ENCODE results near the gene CERKL. TPM values are rescaled to one million over a fixed set of nuclear protein-coding genes. Genes with fewer than 3 reads are reported as not detected.

CERKL gene
- total RNA-seq, 1 experiment from 2014 or later, result 0.24 TPM

- no peak for TF ChIP-seq MLX (CRISPR knock-in tag; IDR thresholded peaks at IDR 0.05)
- no peak for TF ChIP-seq IRF1 (CRISPR knock-in tag; IDR thresholded peaks at IDR 0.05)
- no peak for TF ChIP-seq FOXK1 (CRISPR knock-in tag; IDR thresholded peaks at IDR 0.05)
- TF ChIP-seq ESRRA (CRISPR knock-in tag; IDR thresholded peaks at IDR 0.05; ENCODE audit: borderline replicate concordance), result no peak
- no peak for TF ChIP-seq ZSCAN18 (CRISPR knock-in tag; IDR thresholded peaks at IDR 0.05)
These were observed 136.7 kb downstream of the CERKL start (continued) for GRCh38 chr2:181520253-181520652.

GRCh38 chr2:181517685-181518301 is 139.1 kb downstream of the CERKL start:
- ATAC-seq (no peak), DNase-seq (ENCODE audit: low spot score) (no peak)
- Mint-ChIP-seq H3K36me3 (no peaks in the 10 kb centered on the region), H3K4me3 (no peak overlapping the region), H3K9me3 (no peaks in the 10 kb centered on the region), H3K27me3 (ENCODE audit: low read depth) (no peaks in the 10 kb centered on the region), H3K4me1 (no peaks in the 10 kb centered on the region), H3K27ac (no peak overlapping the region)
- ChIA-PET CTCF (no interaction called here), POLR2A (no interaction called here)
- TF ChIP-seq ARID4B (CRISPR knock-in tag; IDR thresholded peaks at IDR 0.05; ENCODE audit: borderline replicate concordance) (no peak), MAX (CRISPR knock-in tag; IDR thresholded peaks at IDR 0.05) (no peak), ERG (CRISPR knock-in tag; IDR thresholded peaks at IDR 0.05) (no peak), HMGA2 (CRISPR knock-in tag; IDR thresholded peaks at IDR 0.05) (no peak), ATF3 (CRISPR knock-in tag; conservative IDR thresholded peaks at IDR 0.05) (no peak), FOXP1 (CRISPR knock-in tag; IDR thresholded peaks at IDR 0.05; ENCODE audit: borderline replicate concordance) (no peak), CDX4 (CRISPR knock-in tag; IDR thresholded peaks at IDR 0.05; ENCODE audit: borderline replicate concordance) (no peak), SOX15 (CRISPR knock-in tag; IDR thresholded peaks at IDR 0.05) (no peak), STAT6 (CRISPR knock-in tag; conservative IDR thresholded peaks at IDR 0.05; ENCODE audit: low read depth) (no peak), MXD4 (CRISPR knock-in tag; IDR thresholded peaks at IDR 0.05; ENCODE audit: borderline replicate concordance) (no peak), ZNF512 (CRISPR knock-in tag; IDR thresholded peaks at IDR 0.05; ENCODE audit: borderline replicate concordance) (no peak), PREB (CRISPR knock-in tag; IDR thresholded peaks at IDR 0.05; ENCODE audit: borderline replicate concordance) (no peak), JAZF1 (CRISPR knock-in tag; IDR thresholded peaks at IDR 0.05) (no peak), ZNF317 (CRISPR knock-in tag; IDR thresholded peaks at IDR 0.05; ENCODE audit: borderline replicate concordance, low read depth) (no peak)

All from WTC11 (cell line).